Measurements from ENCODE around the gene HPCAL1.

The HPCAL1 gene

DNA sequence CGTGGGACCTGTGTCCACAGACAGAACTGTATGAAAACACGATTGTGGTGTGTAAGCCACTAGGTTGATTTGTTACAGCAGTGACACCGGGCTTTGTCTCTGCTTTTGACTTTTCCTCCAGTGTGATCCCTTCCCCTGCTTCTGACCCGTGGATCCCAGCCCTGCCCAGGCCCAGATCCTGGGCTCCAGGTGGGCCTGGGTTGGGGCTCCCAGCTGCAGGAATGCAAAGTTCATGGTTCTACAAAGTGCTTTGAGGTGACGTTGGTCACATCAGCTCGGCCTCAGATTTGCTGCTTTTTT lies 26.8 kb downstream of the HPCAL1 start:
- TF ChIP-seq, protein P1, sequence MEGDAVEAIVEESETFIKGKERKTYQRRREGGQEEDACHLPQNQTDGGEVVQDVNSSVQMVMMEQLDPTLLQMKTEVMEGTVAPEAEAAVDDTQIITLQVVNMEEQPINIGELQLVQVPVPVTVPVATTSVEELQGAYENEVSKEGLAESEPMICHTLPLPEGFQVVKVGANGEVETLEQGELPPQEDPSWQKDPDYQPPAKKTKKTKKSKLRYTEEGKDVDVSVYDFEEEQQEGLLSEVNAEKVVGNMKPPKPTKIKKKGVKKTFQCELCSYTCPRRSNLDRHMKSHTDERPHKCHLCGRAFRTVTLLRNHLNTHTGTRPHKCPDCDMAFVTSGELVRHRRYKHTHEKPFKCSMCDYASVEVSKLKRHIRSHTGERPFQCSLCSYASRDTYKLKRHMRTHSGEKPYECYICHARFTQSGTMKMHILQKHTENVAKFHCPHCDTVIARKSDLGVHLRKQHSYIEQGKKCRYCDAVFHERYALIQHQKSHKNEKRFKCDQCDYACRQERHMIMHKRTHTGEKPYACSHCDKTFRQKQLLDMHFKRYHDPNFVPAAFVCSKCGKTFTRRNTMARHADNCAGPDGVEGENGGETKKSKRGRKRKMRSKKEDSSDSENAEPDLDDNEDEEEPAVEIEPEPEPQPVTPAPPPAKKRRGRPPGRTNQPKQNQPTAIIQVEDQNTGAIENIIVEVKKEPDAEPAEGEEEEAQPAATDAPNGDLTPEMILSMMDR (IDR thresholded peaks at IDR 0.05; ENCODE audit: control insufficient read depth, insufficient read depth, low read depth, low read length, missing control alignments) = no peak
- no peak for DNase-seq (ENCODE audit: low read depth)
- H3K4me3 ChIP-seq (ENCODE audit: control insufficient read depth, low read depth, low read length) = no peak overlapping the region

DNA sequence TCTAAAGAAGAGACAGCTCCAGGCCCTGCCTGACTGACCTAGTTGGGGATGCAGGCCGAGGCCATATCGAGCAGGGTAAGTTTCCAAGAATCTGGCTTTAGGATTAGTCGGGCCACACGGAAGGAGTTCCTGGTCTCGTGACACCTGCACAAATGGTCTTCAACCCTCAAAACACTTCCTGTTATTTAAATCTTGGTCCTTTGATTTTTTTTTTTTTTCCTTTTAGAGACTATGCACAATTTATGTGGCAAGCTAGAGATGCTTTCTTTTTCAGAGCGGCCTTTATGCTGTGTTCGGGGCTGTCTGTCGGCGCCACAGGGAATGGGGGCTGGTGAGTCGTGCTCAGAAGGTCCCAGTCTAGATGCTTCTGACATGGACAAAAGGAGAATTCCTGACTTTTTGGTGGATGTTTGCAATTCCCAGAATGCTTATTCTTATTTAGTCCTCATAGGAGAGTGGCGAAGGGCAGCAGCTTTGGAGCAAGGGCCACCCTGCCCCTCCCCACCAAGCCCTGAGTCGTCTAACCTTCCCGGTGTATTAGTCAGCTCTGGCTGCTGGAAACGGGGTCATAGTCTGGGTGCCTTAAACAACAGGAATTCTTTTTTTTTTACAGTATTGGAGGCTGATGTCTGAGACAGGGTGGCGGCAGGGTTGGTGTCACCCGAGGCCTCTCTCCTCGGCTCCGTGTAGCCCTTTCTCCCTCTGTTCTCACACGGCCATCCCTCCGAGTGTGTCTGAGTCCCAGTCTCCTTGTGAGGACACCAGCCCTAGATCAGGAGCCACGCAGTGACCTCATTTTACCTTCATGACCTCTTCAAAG lies 27.4 kb downstream of the HPCAL1 start:
- TF ChIP-seq, protein P1 (IDR thresholded peaks at IDR 0.05; ENCODE audit: control insufficient read depth, insufficient read depth, low read depth, low read length, missing control alignments) = no peak
- peak; percentile 4 for DNase-seq (ENCODE audit: low read depth)
- no peak overlapping the region for H3K4me3 ChIP-seq (ENCODE audit: control insufficient read depth, low read depth, low read length)

DNA sequence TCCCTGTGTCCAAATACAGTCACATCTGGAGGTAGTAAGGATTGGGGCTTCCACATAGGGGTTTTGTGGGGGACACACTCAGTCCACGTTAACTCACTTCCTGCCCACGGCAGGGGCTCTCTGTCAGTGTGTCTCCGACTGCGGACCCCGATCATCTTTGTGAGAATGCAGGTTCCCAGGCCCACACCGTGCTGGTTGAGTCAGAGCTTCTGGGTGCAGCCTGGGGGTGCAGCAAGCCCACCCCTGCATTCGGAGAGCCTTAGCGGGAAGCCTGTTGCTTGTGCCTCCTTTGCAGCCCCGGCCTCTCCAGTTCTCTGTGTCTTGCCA lies 28.0 kb downstream of the HPCAL1 start:
- no peak overlapping the region for H3K4me3 ChIP-seq (ENCODE audit: control insufficient read depth, low read depth, low read length)
- TF ChIP-seq, protein P1 (IDR thresholded peaks at IDR 0.05; ENCODE audit: control insufficient read depth, insufficient read depth, low read depth, low read length, missing control alignments) = no peak
- no peak for DNase-seq (ENCODE audit: low read depth)

DNA sequence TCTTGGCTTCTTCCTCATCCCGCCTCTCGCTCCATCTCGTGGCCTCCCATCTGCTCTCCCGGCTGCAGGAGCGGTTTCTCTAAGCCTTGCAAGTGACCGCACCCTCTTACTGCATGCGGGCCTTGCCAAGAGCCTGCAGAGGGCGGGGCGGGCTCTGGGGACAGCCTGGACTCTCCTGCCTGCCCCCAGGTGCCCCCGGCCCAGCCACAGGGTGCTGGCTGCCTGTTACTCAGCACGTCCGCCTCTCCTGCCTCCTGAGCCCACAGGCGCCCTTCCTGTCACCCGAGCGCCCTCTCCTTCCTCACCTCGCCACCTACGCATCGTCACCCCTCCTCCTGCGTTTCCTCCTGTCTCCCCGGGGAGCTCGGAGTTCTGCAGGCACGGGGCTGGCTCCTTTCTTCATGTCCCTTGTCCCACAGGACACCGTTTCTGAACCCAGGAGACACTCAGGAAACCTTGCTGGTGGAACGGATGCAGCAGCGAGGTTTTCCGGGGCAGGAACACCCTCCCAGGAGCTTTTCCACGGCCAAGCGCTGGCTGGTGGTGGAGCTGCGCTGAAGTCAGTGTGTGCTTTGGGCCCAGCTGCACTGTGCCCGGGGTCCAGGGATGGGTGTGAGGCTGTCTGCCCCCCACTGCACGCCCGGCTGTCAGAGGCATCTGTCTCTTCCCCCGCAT lies 28.5 kb downstream of the HPCAL1 start:
- H3K4me3 ChIP-seq (ENCODE audit: control insufficient read depth, low read depth, low read length) = no peak overlapping the region
- TF ChIP-seq, protein P1 (IDR thresholded peaks at IDR 0.05; ENCODE audit: control insufficient read depth, insufficient read depth, low read depth, low read length, missing control alignments) = no peak
- no peak for DNase-seq (ENCODE audit: low read depth)

DNA sequence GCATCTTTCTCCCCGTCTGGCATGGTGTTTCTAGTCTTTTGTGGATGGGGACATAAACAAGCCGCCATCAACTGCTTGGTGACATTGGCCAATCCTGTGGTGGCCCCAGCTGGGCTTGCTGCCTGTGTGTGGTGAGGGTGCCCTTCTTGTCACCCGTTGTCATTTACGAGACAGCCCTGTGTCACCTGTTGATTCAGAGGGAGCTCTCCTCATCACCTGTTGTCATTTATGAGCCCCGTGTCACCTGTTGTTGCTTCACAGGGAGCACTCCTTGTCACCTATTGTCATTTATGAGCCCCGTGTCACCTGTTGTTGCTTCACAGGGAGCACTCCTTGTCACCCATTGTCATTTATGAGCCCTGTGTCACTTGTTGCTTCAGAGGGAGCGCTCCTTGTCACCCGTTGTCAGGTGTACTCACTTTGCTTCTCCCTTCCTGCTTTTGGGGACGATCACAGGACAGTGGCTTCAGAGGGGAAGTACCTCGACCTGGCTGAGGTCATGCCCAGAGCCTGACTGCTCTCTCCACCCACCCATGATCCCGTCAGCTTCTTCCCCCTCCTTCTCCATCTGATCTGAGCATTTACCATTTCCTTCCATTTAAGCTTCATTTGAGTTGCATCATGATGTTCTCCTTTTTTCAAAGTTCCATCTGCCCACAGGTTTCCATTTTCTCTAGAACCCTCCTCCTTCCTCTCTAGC lies 29.1 kb downstream of the HPCAL1 start:
- no peak overlapping the region for H3K4me3 ChIP-seq (ENCODE audit: control insufficient read depth, low read depth, low read length)
- DNase-seq (ENCODE audit: low read depth) = no peak
- TF ChIP-seq, protein P1 (IDR thresholded peaks at IDR 0.05; ENCODE audit: control insufficient read depth, insufficient read depth, low read depth, low read length, missing control alignments) = no peak

DNA sequence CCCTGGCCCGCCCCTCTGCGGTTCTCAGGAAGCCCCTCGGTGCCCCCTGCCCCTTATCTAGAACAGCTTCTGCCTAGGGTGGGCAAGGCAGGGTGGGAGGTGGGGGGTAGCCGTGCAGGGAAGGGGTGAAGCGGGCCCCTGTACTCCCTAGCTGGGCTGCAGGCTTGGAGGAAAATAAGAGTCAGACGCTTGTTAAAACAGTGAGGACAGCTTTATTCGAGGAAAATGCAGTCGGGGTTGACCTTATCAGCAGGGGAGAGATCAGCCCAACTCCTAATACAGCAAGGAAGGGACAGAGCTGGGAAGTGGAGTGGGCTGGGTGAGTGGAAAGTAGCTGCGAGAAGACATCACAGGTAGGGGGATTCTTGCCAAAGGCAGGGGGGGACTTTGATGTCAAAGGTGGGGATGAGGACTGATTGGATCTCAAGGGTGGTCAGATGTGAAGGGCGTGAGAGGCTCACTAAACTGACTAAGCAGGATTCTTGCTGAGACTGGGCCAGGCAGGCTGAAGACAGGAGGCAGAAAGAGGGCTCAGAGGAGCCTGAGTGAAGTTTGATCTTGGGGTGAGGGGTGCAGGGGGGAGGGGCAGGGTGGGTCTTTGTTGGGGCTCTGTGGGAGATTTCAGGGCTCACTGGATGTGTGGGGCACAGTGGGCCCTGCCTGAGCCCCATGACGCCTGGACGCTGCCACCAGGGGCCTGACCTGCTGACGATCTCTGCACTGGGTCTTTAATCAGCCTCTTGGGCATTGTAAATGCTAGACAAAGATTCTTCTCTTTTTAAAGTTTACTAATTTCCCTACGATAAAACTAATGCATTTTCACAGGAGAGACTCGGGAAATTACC lies 29.9 kb downstream of the HPCAL1 start:
- TF ChIP-seq, protein P1 (IDR thresholded peaks at IDR 0.05; ENCODE audit: control insufficient read depth, insufficient read depth, low read depth, low read length, missing control alignments) = no peak
- no peak for DNase-seq (ENCODE audit: low read depth)
- H3K4me3 ChIP-seq (ENCODE audit: control insufficient read depth, low read depth, low read length) = no peak overlapping the region
